ENCODE measurements around the gene KCTD7.
"Not testable (repeated sequence)": the region's sequence is repeated elsewhere in the genome, so short reads cannot be mapped to it uniquely, and the experiment has no call there.

Gene KCTD7

GRCh38 chr7:66643395-66643794 is 14.7 kb downstream of the KCTD7 start:
- H3K27ac ChIP-seq = no peak overlapping the region
- no peak for DNase-seq (ENCODE audit: low read depth, low spot score)

- DNase-seq (ENCODE audit: low read depth, low spot score) = not testable (repeated sequence)
- peak overlapping the region; percentile 59 for H3K27ac ChIP-seq
Observed at GRCh38 chr7:66651026-66651425, 22.3 kb downstream of the KCTD7 start.

GRCh38 chr7:66653719-66654274 is 25.1 kb downstream of the KCTD7 start:
- H3K27ac ChIP-seq = peak overlapping the region; percentile 94
- not testable (repeated sequence) for DNase-seq (ENCODE audit: low read depth, low spot score)

GRCh38 chr7:66654275-66655112 is 25.8 kb downstream of the KCTD7 start:
- DNase-seq (ENCODE audit: low read depth, low spot score) = peak; percentile 90
- H3K27ac ChIP-seq = peak overlapping the region; percentile 94

DNA sequence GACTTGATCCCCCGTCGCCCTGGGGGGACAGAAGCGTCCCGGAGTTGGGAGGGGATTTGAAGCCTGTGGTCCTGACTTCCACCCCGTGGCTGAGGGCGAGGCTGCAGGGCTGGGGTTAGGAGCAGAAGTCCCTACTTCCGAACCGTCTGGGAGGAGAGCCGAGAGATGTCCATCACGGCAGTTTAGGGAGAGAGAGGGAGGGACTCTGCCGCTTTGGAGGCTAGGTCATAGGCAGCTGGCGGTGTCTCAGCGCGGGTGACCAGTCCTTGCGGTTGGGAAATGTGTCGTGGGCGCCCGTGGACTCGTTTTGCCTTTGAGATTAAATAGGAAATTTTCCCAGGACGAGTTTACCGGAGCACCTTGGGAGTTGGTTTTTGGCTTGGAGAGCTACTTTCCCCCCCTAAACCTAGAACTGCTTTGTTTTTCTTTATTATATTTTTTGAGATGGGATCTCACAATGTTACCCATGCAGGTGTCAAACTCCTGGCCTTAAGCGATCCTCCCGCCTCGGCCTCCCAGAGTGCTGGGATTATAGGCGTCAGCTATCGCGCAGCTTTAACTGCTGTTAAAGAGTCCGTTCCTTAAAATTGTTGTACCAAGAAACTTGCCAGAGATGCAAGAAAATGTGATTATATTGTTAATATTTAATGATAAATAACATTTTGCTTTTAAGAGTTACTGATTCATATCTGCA is 26.6 kb downstream of the KCTD7 start:
- peak overlapping the region; percentile 94 for H3K27ac ChIP-seq
- not testable (repeated sequence) for DNase-seq (ENCODE audit: low read depth, low spot score)

DNA sequence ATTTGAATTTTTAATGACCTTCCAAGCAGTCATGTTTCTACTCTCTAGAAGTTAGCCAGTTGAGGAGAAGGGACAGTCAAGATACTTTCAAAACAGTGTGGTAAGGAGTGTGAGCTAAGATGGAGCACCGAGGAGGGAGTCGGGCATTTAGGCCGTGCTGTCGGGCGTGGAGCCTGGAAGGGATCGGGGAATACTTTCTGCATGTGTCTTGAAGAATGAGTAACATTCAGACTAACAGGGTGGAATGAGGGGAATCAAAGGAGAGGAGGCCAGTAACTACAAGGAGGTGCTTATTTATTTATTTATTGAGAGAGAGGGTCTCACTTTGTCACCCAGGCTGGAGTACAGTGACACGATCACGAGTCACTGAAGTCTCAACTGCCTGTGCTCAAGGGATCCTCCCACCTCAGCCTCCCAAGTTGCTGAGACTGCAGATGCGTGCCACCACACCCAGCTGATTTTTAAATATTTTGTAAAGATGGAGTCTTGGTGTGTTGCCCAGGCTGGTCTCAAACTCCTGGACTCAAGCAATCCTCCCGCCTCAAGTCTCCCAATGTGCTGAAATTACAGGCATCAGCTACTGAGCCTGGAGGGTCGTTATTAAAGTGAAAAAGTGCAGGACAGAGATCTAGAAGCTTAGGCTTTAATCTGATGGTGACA is 27.3 kb downstream of the KCTD7 start:
- not testable (repeated sequence) for DNase-seq (ENCODE audit: low read depth, low spot score)
- H3K27ac ChIP-seq = peak overlapping the region; percentile 94

DNA sequence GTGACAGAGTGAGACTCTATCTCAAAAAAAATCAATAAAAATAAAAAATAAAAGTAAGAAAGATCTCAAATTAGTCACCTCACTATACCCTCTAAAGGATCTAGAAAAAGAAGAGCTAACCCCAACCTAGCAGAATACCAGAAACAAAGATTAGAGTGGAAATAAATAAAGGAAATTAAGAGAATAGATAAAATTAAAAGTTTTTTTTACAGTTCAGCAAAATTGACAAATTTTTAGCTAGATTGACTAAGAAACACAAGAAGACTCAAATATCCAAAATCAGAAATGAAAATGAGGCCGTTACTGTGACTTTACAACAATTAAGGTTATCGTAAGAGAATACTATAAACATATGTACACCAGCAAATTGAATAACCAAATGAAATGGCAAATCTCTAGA is 29.1 kb downstream of the KCTD7 start:
- DNase-seq (ENCODE audit: low read depth, low spot score) = no peak
- no peak overlapping the region for H3K27ac ChIP-seq

GRCh38 chr7:66662646-66663264 is 34.1 kb downstream of the KCTD7 start:
- no peak overlapping the region for H3K27ac ChIP-seq
- DNase-seq (ENCODE audit: low read depth, low spot score) = no peak

DNA sequence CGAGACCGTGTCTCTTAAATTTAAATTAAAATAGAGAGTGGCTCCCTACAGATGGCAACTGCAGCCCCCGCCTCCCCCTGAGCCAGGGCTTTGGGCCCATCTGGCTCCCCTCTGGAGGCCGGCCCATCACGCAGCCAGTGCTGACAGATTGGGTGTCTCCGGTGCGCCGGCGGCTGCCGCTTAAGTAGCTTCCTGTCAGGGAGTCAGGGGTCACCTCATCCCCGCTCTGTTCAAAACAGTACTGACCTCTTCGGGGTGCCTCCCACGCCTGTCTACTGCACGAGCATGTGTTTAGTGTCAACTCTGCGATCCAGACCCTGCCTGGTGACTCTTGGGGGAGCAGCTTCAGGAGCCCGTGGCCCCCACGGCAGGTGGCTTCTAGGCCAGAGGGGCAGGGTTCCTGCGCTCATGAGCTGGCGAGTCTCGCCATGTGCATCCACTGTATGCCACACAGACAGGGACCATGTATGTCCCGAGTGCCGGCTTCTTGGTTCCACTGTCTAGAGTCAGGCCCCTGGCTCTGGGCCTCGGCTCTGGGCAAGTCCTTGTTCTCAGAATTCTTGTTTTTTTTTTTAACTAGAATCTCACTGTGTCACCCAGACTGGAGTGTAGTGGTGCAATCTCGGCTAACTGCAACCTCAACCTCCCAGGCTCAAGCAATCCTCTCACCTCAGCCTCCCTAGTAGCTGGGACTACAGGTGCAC is 36.1 kb downstream of the KCTD7 start:
- DNase-seq (ENCODE audit: low read depth, low spot score) = no peak

DNA sequence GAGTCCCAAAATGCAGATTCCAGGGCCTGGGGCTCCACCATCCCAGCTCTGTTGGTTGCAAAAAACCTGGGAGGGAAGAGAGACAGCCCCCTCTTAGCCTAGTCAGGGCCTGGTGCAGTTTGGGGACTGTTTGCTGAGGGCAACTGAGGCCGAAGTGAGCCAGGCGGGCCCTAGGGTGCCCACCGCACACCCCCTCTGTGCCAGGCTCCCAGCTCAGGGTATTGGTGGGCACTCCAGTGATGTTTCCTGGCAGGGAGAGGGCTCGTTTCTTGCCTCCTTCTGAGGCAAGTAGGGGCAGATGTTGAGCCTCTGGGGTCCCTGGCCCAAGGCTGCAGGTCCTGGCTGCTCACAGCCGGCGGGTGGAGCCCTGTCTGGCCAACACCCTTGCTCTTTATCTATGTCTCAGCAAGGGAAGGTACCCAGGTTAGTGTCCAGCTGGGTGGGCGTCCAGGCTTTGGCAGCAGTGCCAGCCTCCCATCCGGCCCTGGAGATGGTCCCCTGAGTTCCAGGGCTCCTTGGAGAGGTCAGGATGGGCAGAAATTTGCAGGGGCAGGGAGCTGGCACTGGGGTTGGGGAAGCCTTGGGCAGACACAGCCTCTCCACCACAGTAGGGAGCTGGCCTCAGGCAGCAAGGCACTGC is 37.8 kb downstream of the KCTD7 start:
- no peak overlapping the region for H3K27ac ChIP-seq
- DNase-seq (ENCODE audit: low read depth, low spot score) = no peak

More for the DNA sequence above, 36.1 kb downstream of the KCTD7 start:
- no peak overlapping the region for H3K27ac ChIP-seq

DNA sequence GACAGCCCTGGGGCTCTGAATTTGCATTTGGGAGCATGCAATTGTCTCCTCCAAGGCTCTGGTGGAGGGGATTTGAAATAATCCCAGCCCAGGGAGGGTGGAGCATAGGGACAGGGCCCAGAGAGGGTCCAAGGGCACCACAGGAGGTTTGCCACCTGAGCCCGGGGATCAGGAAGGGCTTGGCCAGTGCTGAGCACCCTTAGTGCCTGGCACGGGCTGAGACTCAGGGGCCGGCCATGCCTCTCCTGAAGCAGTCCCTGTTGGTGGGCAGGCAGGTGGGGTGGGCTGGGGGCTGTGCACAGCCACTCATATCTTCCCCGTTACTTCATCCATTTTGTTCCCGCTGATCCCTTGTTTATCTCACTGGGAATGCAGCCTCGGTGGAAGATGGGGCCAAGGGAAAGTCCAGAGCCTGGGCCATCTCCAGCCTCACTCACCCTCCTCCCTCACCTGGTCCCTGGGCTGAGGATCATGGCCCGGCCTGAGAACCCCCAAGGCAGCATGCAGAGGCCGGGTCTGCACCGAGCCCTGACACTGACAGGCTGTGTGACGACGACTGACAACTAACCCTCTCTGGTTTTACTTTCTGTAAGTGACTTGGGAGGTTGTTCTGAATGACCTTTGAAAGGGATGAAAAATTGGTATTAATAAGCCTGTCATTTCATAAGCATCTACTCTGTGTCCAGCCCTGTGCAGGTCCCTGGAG is 38.5 kb downstream of the KCTD7 start:
- H3K27ac ChIP-seq = no peak overlapping the region
- no peak for DNase-seq (ENCODE audit: low read depth, low spot score)

DNA sequence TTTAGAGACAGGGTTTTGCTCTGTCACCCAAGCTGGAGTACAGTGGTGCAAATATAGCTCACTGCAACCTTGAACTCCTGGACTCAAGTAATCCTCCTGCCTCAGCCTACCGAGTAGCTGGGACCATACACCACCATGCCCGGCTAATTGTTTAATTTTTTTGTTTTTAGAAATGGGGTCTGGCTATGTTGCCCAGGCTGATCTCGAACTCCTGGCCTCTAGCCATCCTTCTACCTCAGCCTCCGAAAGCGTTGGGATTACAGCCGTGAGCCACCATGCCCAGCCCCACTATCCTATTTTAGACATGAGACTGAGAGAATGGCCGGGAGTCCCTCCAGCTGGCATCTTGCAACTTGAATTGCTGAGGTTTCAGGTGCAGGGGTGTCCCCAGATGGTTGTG is 39.4 kb downstream of the KCTD7 start:
- H3K27ac ChIP-seq = no peak overlapping the region
- DNase-seq (ENCODE audit: low read depth, low spot score) = no peak

GRCh38 chr7:66668677-66669076 is 40.0 kb downstream of the KCTD7 start:
- DNase-seq (ENCODE audit: low read depth, low spot score) = no peak
- no peak overlapping the region for H3K27ac ChIP-seq

GRCh38 chr7:66669088-66669487 is 40.4 kb downstream of the KCTD7 start:
- no peak for DNase-seq (ENCODE audit: low read depth, low spot score)
- H3K27ac ChIP-seq = no peak overlapping the region

GRCh38 chr7:66669496-66669895 is 40.8 kb downstream of the KCTD7 start:
- no peak for DNase-seq (ENCODE audit: low read depth, low spot score)
- no peak overlapping the region for H3K27ac ChIP-seq

DNA sequence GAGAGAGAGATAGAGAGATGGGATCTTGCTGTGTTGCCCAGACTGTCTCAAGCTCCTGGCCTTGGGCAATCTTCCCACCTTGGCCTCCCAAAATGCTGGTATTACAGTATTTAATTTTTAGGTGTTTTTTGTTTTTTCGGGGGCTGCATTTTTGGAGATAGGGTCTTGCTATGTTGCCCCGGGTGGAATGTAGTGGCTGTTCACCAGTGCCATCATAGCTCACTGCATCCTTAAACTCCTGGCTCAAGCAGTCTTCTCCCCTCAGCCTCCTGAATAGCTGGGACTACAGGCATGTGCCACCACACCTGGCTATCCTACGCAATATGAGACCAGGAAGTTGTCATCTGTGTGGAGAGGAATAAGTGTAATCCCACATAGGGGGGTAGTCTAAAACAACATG is 42.4 kb downstream of the KCTD7 start:
- no peak overlapping the region for H3K27ac ChIP-seq
- DNase-seq (ENCODE audit: low read depth, low spot score) = no peak

- H3K27ac ChIP-seq; DNase-seq (ENCODE audit: low read depth, low spot score): not testable (repeated sequence)
Observed at GRCh38 chr7:66671486-66671885, 42.8 kb downstream of the KCTD7 start.

- H3K27ac ChIP-seq; DNase-seq (ENCODE audit: low read depth, low spot score): not testable (repeated sequence)
Observed at GRCh38 chr7:66672432-66673123, 43.9 kb downstream of the KCTD7 start.

Data from epithelial cell of prostate (primary cell).